B cell (primary cell): ENCODE measurements around the gene IFI30. TPM values are rescaled to one million over a fixed set of nuclear protein-coding genes. Genes with fewer than 3 reads are reported as not detected.
A peak's percentile ranks its signal among the peaks of the same experiment; 100 is the strongest.

Source experiments
- ATAC-seq: fragments of 200-7000 bp; cut with Tn5 transposase; one replicate; pipeline ENCODE4 v1.10.0; 2021; ENCODE audit warnings: low read depth, mild to moderate bottlenecking, moderate number of reproducible peaks, moderate library complexity
- CTCF ChIA-PET: fragments of 350-600 bp; sonication (Branson Sonifier 250); formaldehyde crosslinking; loops from one replicate; lab custom pipeline; 2021; ENCODE audit warnings: antibody characterized with exemption, inconsistent platforms; lab: Charles Lee
- POLR2A ChIA-PET: fragments of 350-600 bp; sonication (Branson Sonifier 250); formaldehyde crosslinking; loops from one replicate; lab custom pipeline; 2021; ENCODE audit warnings: antibody characterized with exemption; lab: Charles Lee
- DNase-seq: peaks from one replicate; pipeline ENCODE4 v3.0.0; 2013
- H2AFZ ChIP-seq: 2 replicates; pipeline ENCODE4 v1.6.1; 2012; ENCODE audit warnings: mild to moderate bottlenecking, low read depth, low read length; ENCODE audit not compliant: insufficient read depth, poor library complexity, severe bottlenecking
- H3K27ac ChIP-seq, 2 donors: 1 replicate in 1 of 2; 2 replicates in 1 of 2; pipeline ENCODE4 v1.5.1; 2012 to 2013; ENCODE audit warnings: low read length in 2 of 2, mild to moderate bottlenecking in 2 of 2, moderate library complexity in 1 of 2
- H3K27me3 ChIP-seq, 4 experiments: fragments of 200-600 bp in 1 of 4; sonication (generic) in 1 of 4; replicated peaks in 1 of 4; 1 replicate in 2 of 4; 2 replicates in 2 of 4; pipeline versions ENCODE4 v1.6.1 to v1.7.0; 2013 to 2016; ENCODE audit warnings: low read length in 3 of 4, mild to moderate bottlenecking in 2 of 4, mixed read lengths in 1 of 4, moderate library complexity in 1 of 4; ENCODE audit not compliant: insufficient read depth in 4 of 4, control insufficient read depth in 3 of 4; ENCODE audit errors: control extremely low read depth in 1 of 4
- H3K36me3 ChIP-seq, 2 experiments: replicated peaks in 1 of 2; 1 replicate in 1 of 2; 2 replicates in 1 of 2; pipeline versions ENCODE4 v1.6.1 to v1.7.1; 2013; ENCODE audit warnings: low read length in 1 of 2; ENCODE audit not compliant: insufficient read depth in 2 of 2, control insufficient read depth in 1 of 2; ENCODE audit errors: control extremely low read depth in 1 of 2, extremely low read depth in 1 of 2
- H3K4me1 ChIP-seq, 2 donors: fragments of 200-600 bp in 1 of 2; sonication (generic) in 1 of 2; 1 replicate in 1 of 2; 2 replicates in 1 of 2; pipeline versions ENCODE4 v1.5.1 to v1.6.1; 2013 to 2017; ENCODE audit warnings: low read length in 2 of 2; ENCODE audit not compliant: control insufficient read depth in 2 of 2, insufficient read depth in 2 of 2
- H3K4me2 ChIP-seq: replicated peaks from 2 replicates; pipeline ENCODE3; 2012; ENCODE audit warnings: mild to moderate bottlenecking, low read depth, low read length; ENCODE audit not compliant: poor library complexity, severe bottlenecking
- H3K4me3 ChIP-seq, 5 experiments: fragments of 200-600 bp in 1 of 5; sonication (generic) in 1 of 5; 1 replicate in 3 of 5; 2 replicates in 2 of 5; pipeline versions ENCODE4 v1.5.1 to v1.7.0; 2011 to 2016; ENCODE audit warnings: low read length in 4 of 5, mild to moderate bottlenecking in 4 of 5, low read depth in 2 of 5, control low read depth in 1 of 5, moderate library complexity in 1 of 5; ENCODE audit not compliant: insufficient read depth in 1 of 5; ENCODE audit errors: control extremely low read depth in 1 of 5, extremely low read depth in 1 of 5
- H3K79me2 ChIP-seq: fragments of 200-600 bp; sonication (generic); one replicate; pipeline ENCODE4 v1.6.0; 2016; ENCODE audit warnings: low read length; ENCODE audit not compliant: control insufficient read depth, insufficient read depth
- H3K9ac ChIP-seq: fragments of 200-600 bp; sonication (generic); 2 replicates; pipeline ENCODE4 v1.6.1; 2017; ENCODE audit warnings: mild to moderate bottlenecking, low read length, moderate library complexity
- H3K9me3 ChIP-seq, 3 donors: one replicate each; pipeline versions ENCODE4 v1.6.1 to v1.7.1; 2013; ENCODE audit warnings: low read length in 2 of 3; ENCODE audit not compliant: control insufficient read depth in 2 of 3, insufficient read depth in 1 of 3; ENCODE audit errors: control extremely low read depth in 1 of 3
- H4K20me1 ChIP-seq: 2 replicates; pipeline ENCODE4 v1.6.0; 2012; ENCODE audit warnings: mild to moderate bottlenecking, low read length; ENCODE audit not compliant: insufficient read depth, control insufficient read depth, poor library complexity, severe bottlenecking
- H3K27ac Mint-ChIP-seq: one replicate; pipeline ENCODE4 v1.8.0; 2021; ENCODE audit warnings: mixed read lengths
- H3K27me3 Mint-ChIP-seq: one replicate; pipeline ENCODE4 v1.8.0; 2021; ENCODE audit warnings: mixed read lengths
- H3K4me1 Mint-ChIP-seq: one replicate; pipeline ENCODE4 v1.8.0; 2021; ENCODE audit warnings: mixed read lengths
- H3K4me3 Mint-ChIP-seq: one replicate; pipeline ENCODE4 v1.8.0; 2021; ENCODE audit warnings: mixed read lengths
- H3K9me3 Mint-ChIP-seq: one replicate; pipeline ENCODE4 v1.8.0; 2022; ENCODE audit warnings: mixed read lengths; ENCODE audit not compliant: insufficient read depth
- CTCF ChIP-seq: fragments of 200-600 bp; IDR thresholded peaks from one replicate; pipeline ENCODE4 v1.8.0; 2022; ENCODE audit warnings: antibody characterized with exemption, mild to moderate bottlenecking
- EZH2 ChIP-seq: IDR thresholded peaks from 2 replicates; pipeline ENCODE4 v1.6.1; 2012; ENCODE audit warnings: borderline replicate concordance, low read depth, mild to moderate bottlenecking, moderate library complexity, low read length; ENCODE audit not compliant: insufficient read depth, poor library complexity, severe bottlenecking
- WGBS: methylation state at CpG from one replicate; pipeline ENCODE4 v1.1.5; 2013; ENCODE audit warnings: missing lambda C conversion rate; ENCODE audit not compliant: insufficient coverage; 5-methylcytosine and 5-hydroxymethylcytosine counted together
- intact Hi-C: fragments of 100-400 bp; cut with micrococcal nuclease; formaldehyde crosslinking; loops from one replicate; pipeline ENCODE4 v1.10.0; 2022
- polyA plus RNA-seq: library from polyadenylated mRNA; depleted of rRNA; stranded (reverse); fragments of >200 nt; gene quantifications from 2 replicates; pipeline ENCODE4 v1.2.3, GENCODE V29; 2012
- total RNA-seq, 2 donors: library from RNA; stranded (reverse); fragments of 120-200 nt in 1 of 2; gene quantifications; 1 replicate in 1 of 2; 2 replicates in 1 of 2; pipeline versions ENCODE4 v1.2.3 to v1.2.4, GENCODE V29; 2013 to 2022

Gene IFI30
- total and polyA plus RNA-seq, 2 donors (not counting 1 experiment from before 2014, with no cell fraction given), result 171 to 222 TPM

- H3K27me3 Mint-ChIP-seq, result no peaks in the 10 kb centered on the region
- Histone ChIP-seq H3K4me2 (peak overlapping the region; percentile 67), H3K79me2 (peaks cover 44% of the 10 kb centered on the region), H3K27me3 (no peaks in the 10 kb centered on the region), H2AFZ (no peak overlapping the region), H3K4me1 (peaks cover 71 to 87% of the 10 kb centered on the region in 2 donors), H3K9ac (peak overlapping the region; percentile 43), H3K9me3 (peaks cover 0 to 6% (median 0%) of the 10 kb centered on the region in 3 donors), H4K20me1 (peaks cover 42% of the 10 kb centered on the region), H3K4me3 (peak overlapping the region in 3 of 5 experiments; percentile 15 to 26 (median 21)), H3K27ac (peak overlapping the region in 1 of 2 donors; percentile 57), H3K36me3 (peaks cover 11 to 44% of the 10 kb centered on the region in 2 experiments)
- TF ChIP-seq EZH2 (no peak), CTCF (no peak)
- ATAC-seq (no peak), DNase-seq (no peak)
- CTCF ChIA-PET, result interaction anchor here (1.0 to 2.7 kb wide), 10 partner anchors 8 to 189 kb away, joined by 3 to 19 read pairs (median 4); no protein-coding TSS in a partner anchor
- POLR2A ChIA-PET, result interaction anchor here (0.7 to 5.6 kb wide), 3 partner anchors 9 to 118 kb away, joined by 5 to 45 read pairs (median 9); partner anchors contain the start of gene MPV17L2
- WGBS, result 97% methylated on average over 6 of the region's 19 CpGs
- H3K4me1 Mint-ChIP-seq, result peaks cover 76% of the 10 kb centered on the region
- H3K4me3 Mint-ChIP-seq, result peak overlapping the region; percentile 76
- intact Hi-C loops, result no loop called here
- H3K27ac Mint-ChIP-seq, result peak overlapping the region; percentile 75
- H3K9me3 Mint-ChIP-seq, result no peaks in the 10 kb centered on the region
Observed at GRCh38 chr19:18176367-18177310, 3.0 kb downstream of the IFI30 start.
